DND-41 (cell line): ENCODE measurements around the gene CFAP410.

Source experiments
- ATAC-seq: fragments of 200-7000 bp; cut with Tn5 transposase; 3 replicates; pipeline ENCODE4 v1.9.1; 2021; ENCODE audit warnings: low read depth; ENCODE audit not compliant: insufficient read depth
- DNase-seq: peaks from one replicate; pipeline ENCODE4 v3.0.0-alpha.2; 2020
- H2AFZ ChIP-seq: 2 replicates; pipeline ENCODE4 v1.6.0; 2012; ENCODE audit warnings: low read depth, low read length
- H3K27ac ChIP-seq: 2 replicates; pipeline ENCODE4 v1.5.1; 2012; ENCODE audit warnings: low read length, inconsistent platforms
- H3K27me3 ChIP-seq: fragments of 200-600 bp; sonication (generic); 2 replicates; pipeline ENCODE4 v1.6.0; 2012; ENCODE audit warnings: low read length, mild to moderate bottlenecking, inconsistent platforms; ENCODE audit not compliant: insufficient read depth, poor library complexity
- H3K36me3 ChIP-seq: 2 replicates; pipeline ENCODE4 v1.5.1; 2012; ENCODE audit warnings: low read length, inconsistent platforms; ENCODE audit not compliant: insufficient read depth
- H3K4me1 ChIP-seq: 2 replicates; pipeline ENCODE4 v1.5.1; 2012; ENCODE audit warnings: mild to moderate bottlenecking, low read length; ENCODE audit not compliant: insufficient read depth
- H3K4me2 ChIP-seq: 2 replicates; pipeline ENCODE4 v1.6.0; 2012; ENCODE audit warnings: mild to moderate bottlenecking, moderate library complexity, low read length, inconsistent platforms; ENCODE audit not compliant: insufficient read depth
- H3K4me3 ChIP-seq, 2 experiments: fragments of 200-600 bp in 1 of 2; shearing (Covaris generic) in 1 of 2; 2 replicates each; pipeline ENCODE4 v1.5.1; 2012 to 2016; ENCODE audit warnings: inconsistent platforms in 2 of 2, low read length in 2 of 2, mild to moderate bottlenecking in 2 of 2, low read depth in 1 of 2, moderate library complexity in 1 of 2
- H3K79me2 ChIP-seq: 2 replicates; pipeline ENCODE4 v1.6.0; 2012; ENCODE audit warnings: low read length, inconsistent platforms; ENCODE audit not compliant: insufficient read depth
- H3K9ac ChIP-seq: 2 replicates; pipeline ENCODE4 v1.6.0; 2012; ENCODE audit warnings: low read depth, mild to moderate bottlenecking, inconsistent platforms, low read length, moderate library complexity
- H3K9me3 ChIP-seq: 2 replicates; pipeline ENCODE4 v1.5.1; 2012; ENCODE audit warnings: low read length, moderate library complexity, mild to moderate bottlenecking, inconsistent platforms; ENCODE audit not compliant: insufficient read depth, severe bottlenecking
- H4K20me1 ChIP-seq: 2 replicates; pipeline ENCODE4 v1.6.0; 2012; ENCODE audit warnings: low read length; ENCODE audit not compliant: insufficient read depth
- CTCF ChIP-seq: IDR thresholded peaks from 2 replicates; pipeline ENCODE4 v1.5.1; 2012; ENCODE audit warnings: borderline replicate concordance, low read length, moderate library complexity, mild to moderate bottlenecking; ENCODE audit not compliant: poor library complexity, severe bottlenecking; ENCODE audit errors: extremely low read depth
- EZH2 ChIP-seq: IDR thresholded peaks from 3 replicates; pipeline ENCODE4 v1.6.1; 2012; ENCODE audit warnings: borderline replicate concordance, low read depth, mild to moderate bottlenecking, moderate library complexity, low read length, inconsistent platforms; ENCODE audit not compliant: severe bottlenecking

Gene CFAP410

GRCh38 chr21:44334329-44335030, 4.7 kb downstream of the CFAP410 start:
- Histone ChIP-seq H2AFZ (no peak overlapping the region), H4K20me1 (peaks cover 27% of the 10 kb centered on the region), H3K9me3 (no peaks in the 10 kb centered on the region), H3K36me3 (peaks cover 45% of the 10 kb centered on the region), H3K27ac (no peak overlapping the region), H3K4me3 (no peak overlapping the region), H3K4me1 (peaks cover 9% of the 10 kb centered on the region; the same call in 1 of the 2 replicates), H3K27me3 (no peaks in the 10 kb centered on the region), H3K9ac (no peak overlapping the region), H3K79me2 (no peaks in the 10 kb centered on the region), H3K4me2 (no peak overlapping the region)
- TF ChIP-seq CTCF (no peak), EZH2 (no peak)
- ATAC-seq (no peak), DNase-seq (no peak)

GRCh38 chr21:44333509-44334328, 5.5 kb downstream of the CFAP410 start:
- H3K36me3 ChIP-seq: peaks cover 45% of the 10 kb centered on the region
- no peaks in the 10 kb centered on the region for H3K9me3 ChIP-seq
- H3K4me2 ChIP-seq: no peak overlapping the region
- TF ChIP-seq EZH2 (no peak), CTCF (no peak)
- no peak overlapping the region for H3K4me3 ChIP-seq
- H3K79me2 ChIP-seq: no peaks in the 10 kb centered on the region
- no peak overlapping the region for H3K9ac ChIP-seq
- H3K4me1 ChIP-seq: peaks cover 9% of the 10 kb centered on the region; the same call in 1 of the 2 replicates
- H3K27me3 ChIP-seq: no peaks in the 10 kb centered on the region
- no peak for DNase-seq
- peaks cover 27% of the 10 kb centered on the region for H4K20me1 ChIP-seq
- no peak overlapping the region for H3K27ac ChIP-seq
- H2AFZ ChIP-seq: no peak overlapping the region
- no peak for ATAC-seq

GRCh38 chr21:44332965-44333364, 6.2 kb downstream of the CFAP410 start:
- peaks cover 23% of the 10 kb centered on the region for H4K20me1 ChIP-seq
- ATAC-seq (no peak), DNase-seq (no peak)
- no peak overlapping the region for H3K4me3 ChIP-seq
- H3K79me2 ChIP-seq: no peaks in the 10 kb centered on the region
- H3K9me3 ChIP-seq: no peaks in the 10 kb centered on the region
- no peak overlapping the region for H3K27ac ChIP-seq
- no peak overlapping the region for H2AFZ ChIP-seq
- TF ChIP-seq CTCF (no peak), EZH2 (no peak)
- H3K4me1 ChIP-seq: peaks cover 4% of the 10 kb centered on the region; the same call in 1 of the 2 replicates
- no peak overlapping the region for H3K4me2 ChIP-seq
- H3K27me3 ChIP-seq: no peaks in the 10 kb centered on the region
- H3K9ac ChIP-seq: no peak overlapping the region
- peaks cover 51% of the 10 kb centered on the region for H3K36me3 ChIP-seq
